Ovary (tissue), 9 donors: ENCODE data around the gene TBC1D8. TPM values are rescaled to one million over a fixed set of nuclear protein-coding genes. Genes with fewer than 3 reads are reported as not detected.
A peak's percentile ranks its signal among the peaks of the same experiment; 100 is the strongest.

Experiments used
- DNase-seq, 5 donors: peaks; one replicate each; pipeline ENCODE4 v3.0.0-alpha.2; 2019 to 2020
- H3K27ac ChIP-seq, 2 donors: fragments of 200-600 bp; one replicate each; pipeline versions ENCODE4 v1.5.1 to v1.8.0; 2019 to 2022
- H3K27me3 ChIP-seq: fragments of 200-600 bp; one replicate; pipeline ENCODE4 v1.8.0; 2022
- H3K36me3 ChIP-seq: fragments of 200-600 bp; sonication (generic); one replicate; pipeline ENCODE4 v1.5.1; 2019
- H3K4me1 ChIP-seq: one replicate; pipeline ENCODE4 v1.8.1; 2013; ENCODE audit warnings: mild to moderate bottlenecking, moderate library complexity; ENCODE audit not compliant: insufficient read depth
- H3K4me3 ChIP-seq: fragments of 200-600 bp; sonication (generic); one replicate; pipeline ENCODE4 v1.5.1; 2017
- H3K9me3 ChIP-seq, 2 donors: fragments of 200-600 bp in 1 of 2; sonication (generic) in 1 of 2; one replicate each; pipeline versions ENCODE4 v1.5.1 to v1.8.1; 2013 to 2019; ENCODE audit warnings: mild to moderate bottlenecking in 1 of 2, moderate library complexity in 1 of 2
- EP300 ChIP-seq: sonication (generic); formaldehyde crosslinking; IDR thresholded peaks from one replicate; pipeline ENCODE4 v1.6.1; 2017; ENCODE audit warnings: antibody characterized with exemption
- POLR2A ChIP-seq: fragments of 450-650 bp; IDR thresholded peaks from one replicate; pipeline ENCODE4 v1.6.1; 2017; ENCODE audit warnings: antibody characterized with exemption, mild to moderate bottlenecking, moderate library complexity
- WGBS, 3 donors: extraction: QIAGEN DNeasy Blood & Tissue Kit in 1 of 3; methylation state at CpG; one replicate each; pipeline versions ENCODE4 v1.1.5 to v1.1.7; 2013 to 2017; 5-methylcytosine and 5-hydroxymethylcytosine counted together
- intact Hi-C, 4 donors: fragments of 100-400 bp; cut with DNase I; formaldehyde crosslinking; loops; one replicate each; pipeline versions ENCODE4 v1.11.0 to v1.15.1; 2022 to 2023
- polyA plus RNA-seq, 2 donors: library from polyadenylated mRNA; stranded (reverse); fragments of 200-250 nt in 1 of 2; fragments of 350-450 nt in 1 of 2; fragmentation: Illumina TruSeq in 1 of 2; extraction: RNeasy Lipid Tissue Mini Kit (QIAGEN cat#74804) in 1 of 2; gene quantifications; one replicate each; pipeline ENCODE4 v1.2.3, GENCODE V29; 2013 to 2014
- total RNA-seq, 7 donors: library from RNA; depleted of rRNA in 2 of 7; stranded (reverse); fragments of >200 nt in 2 of 7; fragmentation: NEBNext Ultra II Directional in 3 of 7; extraction: Animal tissue kit (Norgen Biotek cat#: 25700) in 3 of 7; gene quantifications; one replicate each; pipeline versions ENCODE4 v1.1.0 to v1.2.4, GENCODE V29; 2016 to 2023
- TF ChIP-seq, protein P1 (sequence below), 3 donors: fragments of 450-650 bp in 2 of 3; fragments of 200-600 bp in 1 of 3; IDR thresholded peaks; one replicate each; pipeline versions ENCODE4 v1.5.1 to v1.8.0; 2016 to 2022; ENCODE audit warnings: antibody characterized with exemption in 3 of 3, mild to moderate bottlenecking in 1 of 3
- donor health status: DM: no; HTN: no; CAD: no; lungs with moderate emphysema.
- donor health status: DM: no; HTN: no; CAD: no.
- donor health status: Bipolar disorder and iron deficiency.
- donor health status: DM: yes; HTN: yes; CAD: no.
- donor health status: DM: no; HTN: no; CAD: no.
- donor health status: DM: yes; HTN: yes; CAD: no.

Gene TBC1D8
- total and polyA plus RNA-seq, 9 donors = 10.8 to 44.6 (median 15.6) TPM

DNA sequence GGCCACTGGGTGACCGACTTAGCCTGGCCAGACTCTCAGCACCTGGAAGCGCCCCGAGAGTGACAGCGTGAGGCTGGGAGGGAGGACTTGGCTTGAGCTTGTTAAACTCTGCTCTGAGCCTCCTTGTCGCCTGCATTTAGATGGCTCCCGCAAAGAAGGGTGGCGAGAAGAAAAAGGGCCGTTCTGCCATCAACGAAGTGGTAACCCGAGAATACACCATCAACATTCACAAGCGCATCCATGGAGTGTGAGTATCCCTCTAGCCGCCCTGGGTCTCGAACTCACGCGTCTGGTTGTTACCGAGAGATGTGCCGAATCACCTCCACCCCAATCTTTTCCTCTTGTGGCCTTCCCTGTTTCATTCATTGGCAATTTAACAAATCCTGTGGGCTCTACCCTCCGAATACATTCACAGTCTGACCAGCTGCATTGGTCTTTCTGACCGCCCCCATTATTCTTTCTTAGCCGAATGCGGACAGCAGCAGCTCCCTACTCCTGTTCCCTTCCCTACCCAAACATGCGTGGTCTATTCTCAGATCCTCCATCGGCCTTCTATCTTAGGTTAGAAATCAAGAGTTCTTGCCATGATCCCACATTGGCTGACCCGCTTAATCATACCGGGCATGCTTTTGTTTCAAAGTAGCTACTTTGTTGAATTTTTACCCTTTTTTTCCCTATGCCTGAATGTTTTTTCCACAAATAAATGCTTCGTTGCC lies 148.5 kb downstream of the TBC1D8 start:
- Histone ChIP-seq H3K27ac (peak overlapping the region; percentile 10 to 38), H3K36me3 (no peaks in the 10 kb centered on the region), H3K27me3 (no peaks in the 10 kb centered on the region), H3K4me1 (peaks cover 4% of the 10 kb centered on the region), H3K9me3 (no peaks in the 10 kb centered on the region), H3K4me3 (peak overlapping the region; percentile 58)
- TF ChIP-seq POLR2A (no peak), EP300 (no peak)
- TF ChIP-seq, protein P1, sequence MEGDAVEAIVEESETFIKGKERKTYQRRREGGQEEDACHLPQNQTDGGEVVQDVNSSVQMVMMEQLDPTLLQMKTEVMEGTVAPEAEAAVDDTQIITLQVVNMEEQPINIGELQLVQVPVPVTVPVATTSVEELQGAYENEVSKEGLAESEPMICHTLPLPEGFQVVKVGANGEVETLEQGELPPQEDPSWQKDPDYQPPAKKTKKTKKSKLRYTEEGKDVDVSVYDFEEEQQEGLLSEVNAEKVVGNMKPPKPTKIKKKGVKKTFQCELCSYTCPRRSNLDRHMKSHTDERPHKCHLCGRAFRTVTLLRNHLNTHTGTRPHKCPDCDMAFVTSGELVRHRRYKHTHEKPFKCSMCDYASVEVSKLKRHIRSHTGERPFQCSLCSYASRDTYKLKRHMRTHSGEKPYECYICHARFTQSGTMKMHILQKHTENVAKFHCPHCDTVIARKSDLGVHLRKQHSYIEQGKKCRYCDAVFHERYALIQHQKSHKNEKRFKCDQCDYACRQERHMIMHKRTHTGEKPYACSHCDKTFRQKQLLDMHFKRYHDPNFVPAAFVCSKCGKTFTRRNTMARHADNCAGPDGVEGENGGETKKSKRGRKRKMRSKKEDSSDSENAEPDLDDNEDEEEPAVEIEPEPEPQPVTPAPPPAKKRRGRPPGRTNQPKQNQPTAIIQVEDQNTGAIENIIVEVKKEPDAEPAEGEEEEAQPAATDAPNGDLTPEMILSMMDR (IDR thresholded peaks at IDR 0.05) = no peak
- WGBS, 3 donors = 0 to 2% (median 0%) methylated on average over 26 of the region's 26 CpGs
- intact Hi-C loops = no loop called here
- DNase-seq = no peak

DNA sequence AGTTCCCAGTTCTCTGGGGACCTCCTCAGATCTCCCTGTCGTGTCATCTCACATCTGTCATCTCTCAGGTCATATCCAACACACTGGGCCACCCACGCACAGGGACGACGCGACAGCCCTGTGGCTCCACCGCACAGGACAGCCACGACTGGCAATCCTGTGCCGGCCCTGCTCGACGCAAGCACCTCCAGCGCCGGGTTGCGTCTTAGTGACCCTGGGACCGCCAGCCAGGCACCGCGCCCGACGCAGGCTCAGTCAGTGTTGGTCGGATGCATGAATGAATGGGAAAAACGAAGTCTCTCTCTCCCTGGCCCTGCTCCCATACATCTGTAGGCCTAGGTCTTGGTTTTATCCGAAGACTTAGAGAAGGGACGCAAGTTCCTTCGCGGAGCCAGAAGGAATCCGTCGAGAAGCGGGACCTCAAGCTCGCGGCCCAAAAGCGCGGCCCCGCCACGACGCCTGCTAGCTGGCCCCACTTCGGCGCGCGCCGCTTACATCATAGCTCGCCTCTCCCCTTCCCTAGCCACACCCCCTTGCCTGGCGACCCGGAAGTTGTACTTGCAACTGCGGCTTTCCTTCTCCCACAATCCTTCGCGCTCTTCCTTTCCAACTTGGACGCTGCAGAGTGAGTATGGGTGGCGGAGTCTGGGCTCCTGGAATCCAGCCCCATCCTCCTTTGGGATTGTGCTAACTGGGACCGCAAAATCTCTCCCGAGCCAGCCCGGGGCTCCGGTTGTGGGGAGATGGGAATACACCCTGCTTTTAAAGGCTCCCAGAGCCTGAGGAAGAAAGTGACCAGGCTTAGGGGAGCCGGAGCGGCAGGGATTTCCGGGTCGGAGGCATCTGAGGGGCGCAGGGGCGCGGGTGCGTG lies 149.3 kb downstream of the TBC1D8 start, which contains the start of gene RPL31:
Gene RPL31 (plus strand): TSS at position 599 of the 871 bp plus-strand sequence. CDS start 413 bp downstream, outside the sequence.
- 4 to 5% (median 4%) methylated on average over 59 of the region's 59 CpGs for WGBS, 3 donors
- TF ChIP-seq EP300 (peak; percentile 19), POLR2A (peak; percentile 74)
- TF ChIP-seq, protein P1 (IDR thresholded peaks at IDR 0.05) = no peak
- Histone ChIP-seq H3K4me1 (peaks cover 4% of the 10 kb centered on the region), H3K9me3 (no peaks in the 10 kb centered on the region), H3K27me3 (no peaks in the 10 kb centered on the region), H3K36me3 (no peaks in the 10 kb centered on the region), H3K4me3 (peak within 1 kb of the TSS; percentile 58), H3K27ac (peak within 1 kb of the TSS; percentile 10 to 38)
- intact Hi-C loops = no loop called here
- DNase-seq = peak; percentile 95 to 97 (median 97)

DNA sequence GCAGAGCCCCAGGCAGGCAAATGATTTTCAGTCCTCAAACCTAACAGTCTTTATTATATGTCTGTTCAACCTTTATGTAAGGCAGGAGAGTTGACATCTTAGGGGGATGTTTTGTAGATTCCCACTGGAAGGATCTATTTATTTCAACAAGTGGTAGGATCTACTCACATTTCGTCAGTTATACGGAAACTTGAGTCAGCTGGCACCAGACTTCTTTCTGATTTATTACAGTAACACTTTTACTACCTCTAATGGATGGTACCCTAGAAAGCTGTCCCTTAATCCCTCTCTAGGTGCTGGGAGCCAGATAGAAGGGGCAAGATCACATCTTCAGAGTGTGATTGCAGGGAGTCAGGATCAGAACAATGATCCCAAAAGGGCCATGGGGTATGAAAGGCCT lies 151.2 kb downstream of the TBC1D8 start:
- DNase-seq = no peak
- Histone ChIP-seq H3K27ac (no peak overlapping the region), H3K36me3 (no peaks in the 10 kb centered on the region), H3K27me3 (no peaks in the 10 kb centered on the region), H3K4me1 (peaks cover 4% of the 10 kb centered on the region), H3K9me3 (no peaks in the 10 kb centered on the region), H3K4me3 (no peak overlapping the region)
- TF ChIP-seq EP300 (no peak), POLR2A (no peak)
- TF ChIP-seq, protein P1 (IDR thresholded peaks at IDR 0.05) = no peak
- WGBS, 3 donors = 76 to 82% (median 80%) methylated on average over 2 of the region's 2 CpGs
- intact Hi-C loops = no loop called here

DNA sequence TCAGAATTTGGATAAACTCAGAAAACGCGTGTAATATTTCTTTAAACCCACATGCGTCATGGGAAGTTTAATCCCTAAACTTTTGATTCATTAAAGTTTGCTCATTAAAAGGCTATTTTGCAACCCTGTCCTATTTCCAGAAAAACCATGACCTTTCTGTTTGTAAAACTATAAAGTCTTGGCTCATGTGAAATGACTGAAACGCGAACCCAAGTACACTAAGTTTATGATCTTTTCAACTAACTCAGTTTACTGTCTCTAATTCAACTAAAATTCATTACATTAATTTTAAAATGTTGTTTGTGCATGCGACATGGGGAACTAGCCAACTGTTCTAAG lies 153.0 kb downstream of the TBC1D8 start:
- H3K36me3 ChIP-seq = no peaks in the 10 kb centered on the region
- no peak for TF ChIP-seq EP300
- TF ChIP-seq POLR2A = no peak
- TF ChIP-seq, protein P1 (IDR thresholded peaks at IDR 0.05) = no peak
- H3K27me3 ChIP-seq = no peaks in the 10 kb centered on the region
- intact Hi-C loops = no loop called here
- peaks cover 3% of the 10 kb centered on the region for H3K4me1 ChIP-seq
- WGBS, 3 donors = 60 to 70% (median 65%) methylated on average over 6 of the region's 6 CpGs
- no peak overlapping the region for H3K27ac ChIP-seq
- DNase-seq = no peak
- no peaks in the 10 kb centered on the region for H3K9me3 ChIP-seq
- H3K4me3 ChIP-seq = no peak overlapping the region
